Keratinocyte (primary cell): ENCODE data around the gene PARP9.

Experiments
- EZH2 ChIP-seq: IDR thresholded peaks from one replicate; pipeline ENCODE4 v1.6.1; 2012; ENCODE audit warnings: inconsistent platforms, mild to moderate bottlenecking, low read length, moderate library complexity
- TF ChIP-seq, protein P1 (sequence below), 3 experiments: IDR thresholded peaks in 1 of 3; conservative IDR thresholded peaks in 1 of 3; optimal IDR thresholded peaks in 1 of 3; 2 replicates in 2 of 3; 3 replicates in 1 of 3; pipeline versions ENCODE3 to v1.5.1; 2011; ENCODE audit warnings: low read length in 3 of 3, mild to moderate bottlenecking in 3 of 3, moderate library complexity in 2 of 3, control low read depth in 1 of 3, inconsistent platforms in 1 of 3; ENCODE audit not compliant: insufficient read depth in 2 of 3; ENCODE audit errors: extremely low read depth in 1 of 3

DNA sequence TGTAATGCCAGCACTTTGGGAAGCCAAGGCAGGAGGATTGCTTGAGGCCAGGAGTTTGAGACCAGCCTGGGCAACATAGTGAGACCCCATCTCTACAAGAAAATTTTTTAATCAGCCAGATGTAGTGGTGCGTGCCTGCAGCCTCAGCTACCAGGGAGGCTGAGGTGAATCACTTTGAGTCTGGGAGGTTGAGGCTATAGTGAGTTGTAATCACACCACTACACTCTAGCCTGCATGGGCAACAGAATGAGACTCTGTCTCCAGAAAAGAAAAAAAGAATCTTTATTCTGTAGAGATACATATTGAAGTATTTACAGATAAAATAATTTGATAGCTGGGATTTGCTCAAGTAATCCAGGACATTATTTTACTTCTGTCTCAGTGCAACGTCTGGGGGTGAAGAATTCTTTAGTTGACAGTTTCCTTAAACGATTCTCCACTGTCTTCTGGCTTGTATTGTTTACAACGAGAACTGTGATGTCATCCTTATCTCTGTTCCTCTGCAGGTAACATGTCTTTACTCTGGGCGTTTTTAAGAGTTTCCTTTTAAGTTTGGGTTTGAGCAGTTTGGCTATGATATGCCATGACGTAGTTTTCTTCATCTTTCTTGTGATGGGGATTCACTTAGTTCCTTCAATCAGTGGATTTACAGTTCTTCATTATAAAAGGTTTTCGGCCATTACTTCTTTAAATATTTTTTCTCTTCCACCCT lies 75.7 kb downstream of the PARP9 start:
- TF ChIP-seq, protein P1, sequence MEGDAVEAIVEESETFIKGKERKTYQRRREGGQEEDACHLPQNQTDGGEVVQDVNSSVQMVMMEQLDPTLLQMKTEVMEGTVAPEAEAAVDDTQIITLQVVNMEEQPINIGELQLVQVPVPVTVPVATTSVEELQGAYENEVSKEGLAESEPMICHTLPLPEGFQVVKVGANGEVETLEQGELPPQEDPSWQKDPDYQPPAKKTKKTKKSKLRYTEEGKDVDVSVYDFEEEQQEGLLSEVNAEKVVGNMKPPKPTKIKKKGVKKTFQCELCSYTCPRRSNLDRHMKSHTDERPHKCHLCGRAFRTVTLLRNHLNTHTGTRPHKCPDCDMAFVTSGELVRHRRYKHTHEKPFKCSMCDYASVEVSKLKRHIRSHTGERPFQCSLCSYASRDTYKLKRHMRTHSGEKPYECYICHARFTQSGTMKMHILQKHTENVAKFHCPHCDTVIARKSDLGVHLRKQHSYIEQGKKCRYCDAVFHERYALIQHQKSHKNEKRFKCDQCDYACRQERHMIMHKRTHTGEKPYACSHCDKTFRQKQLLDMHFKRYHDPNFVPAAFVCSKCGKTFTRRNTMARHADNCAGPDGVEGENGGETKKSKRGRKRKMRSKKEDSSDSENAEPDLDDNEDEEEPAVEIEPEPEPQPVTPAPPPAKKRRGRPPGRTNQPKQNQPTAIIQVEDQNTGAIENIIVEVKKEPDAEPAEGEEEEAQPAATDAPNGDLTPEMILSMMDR (optimal IDR thresholded peaks at IDR 0.05 in 1 of 3, IDR thresholded peaks at IDR 0.05 in 1 of 3, conservative IDR thresholded peaks at IDR 0.05 in 1 of 3; ENCODE audit: extremely low read depth in 1 of 3, insufficient read depth in 2 of 3, low read length in 3 of 3) = no peak
- no peak for TF ChIP-seq EZH2
